HuH-7.5 (cell line): ENCODE measurements around the gene TGFBR1.

Source experiments
- DNase-seq: peaks from one replicate; pipeline ENCODE4 v3.0.0; 2011; ENCODE audit warnings: low spot score

Gene TGFBR1

GRCh38 chr9:99107421-99107820 is 2.5 kb downstream of the TGFBR1 start:
- DNase-seq = no peak

GRCh38 chr9:99108131-99108530 is 3.2 kb downstream of the TGFBR1 start:
- no peak for DNase-seq

- no peak for DNase-seq
These were observed 4.6 kb downstream of the TGFBR1 start for GRCh38 chr9:99109522-99109921.

GRCh38 chr9:99112750-99113413 is 8.0 kb downstream of the TGFBR1 start:
- DNase-seq = no peak

- DNase-seq = no peak
These were observed 8.6 kb downstream of the TGFBR1 start for GRCh38 chr9:99113414-99114048.

- DNase-seq = no peak
These were observed 9.1 kb downstream of the TGFBR1 start for GRCh38 chr9:99114049-99114440.

- DNase-seq = no peak
These were observed 10.1 kb downstream of the TGFBR1 start for GRCh38 chr9:99114846-99115500.

GRCh38 chr9:99116003-99116411 is 11.1 kb downstream of the TGFBR1 start:
- DNase-seq = no peak

GRCh38 chr9:99118782-99119466 is 14.0 kb downstream of the TGFBR1 start:
- DNase-seq = no peak

- DNase-seq = no peak
These were observed 15.2 kb downstream of the TGFBR1 start for GRCh38 chr9:99119976-99120655.

GRCh38 chr9:99121604-99122003 is 16.7 kb downstream of the TGFBR1 start:
- DNase-seq = no peak

GRCh38 chr9:99124534-99125255 is 19.8 kb downstream of the TGFBR1 start:
- DNase-seq = no peak

GRCh38 chr9:99125446-99125845 is 20.5 kb downstream of the TGFBR1 start:
- no peak for DNase-seq

- DNase-seq = no peak
These were observed 21.4 kb downstream of the TGFBR1 start for GRCh38 chr9:99126312-99126711.

- no peak for DNase-seq
These were observed 22.6 kb downstream of the TGFBR1 start for GRCh38 chr9:99127356-99128132.

GRCh38 chr9:99128133-99128406 is 23.2 kb downstream of the TGFBR1 start:
- no peak for DNase-seq

- no peak for DNase-seq
These were observed 24.2 kb downstream of the TGFBR1 start for GRCh38 chr9:99129091-99129490.

- DNase-seq = no peak
These were observed 25.2 kb downstream of the TGFBR1 start for GRCh38 chr9:99130069-99130468.

- no peak for DNase-seq
These were observed 28.2 kb downstream of the TGFBR1 start for GRCh38 chr9:99133145-99133544.

GRCh38 chr9:99134893-99135341 is 30.0 kb downstream of the TGFBR1 start:
- no peak for DNase-seq

GRCh38 chr9:99135456-99135855 is 30.5 kb downstream of the TGFBR1 start:
- no peak for DNase-seq
